K562 (cell line): Measurements from ENCODE around the gene SLC35F4. TPM values are rescaled to one million over a fixed set of nuclear protein-coding genes. Genes with fewer than 3 reads are reported as not detected.

Source experiments
- ATAC-seq: fragments of 200-7000 bp; cut with Tn5 transposase; 3 replicates; pipeline ENCODE4 v1.9.1; 2020; ENCODE audit warnings: moderate library complexity
- BruUV-seq: library from RNA; stranded (reverse); fragments of 400-500 nt; replicated peaks from 2 replicates; lab custom pipeline; 2021; lab: Mats Ljungman, UMichigan
- CTCF ChIA-PET: fragments of 300-600 bp; formaldehyde crosslinking; extraction: SDS; loops from one replicate; lab custom pipeline; 2021; ENCODE audit warnings: low intra/inter-chr PET ratio; lab: Yijun Ruan, JAX
- POLR2A ChIA-PET: fragments of 300-600, 350-650 bp; sonication (Branson Sonifier 250); formaldehyde crosslinking; extraction: SDS; loops from one replicate; lab custom pipeline; 2021; ENCODE audit warnings: antibody characterized with exemption, inconsistent platforms; lab: Yijun Ruan, JAX
- DNase-seq, 4 experiments: peaks; one replicate each; pipeline versions ENCODE4 v3.0.0 to v3.0.0-alpha.2; 2011 to 2018; ENCODE audit warnings: low spot score in 3 of 4, mixed read lengths in 3 of 4; ENCODE audit errors: extremely low read depth in 1 of 4
- FAIRE-seq: peaks from 2 replicates; lab custom pipeline; 2011; peaks lifted over from hg19 to GRCh38; lab: Jason Lieb, UNC
- H2AFZ ChIP-seq: 2 replicates; pipeline ENCODE4 v1.6.0; 2011; ENCODE audit warnings: low read depth, low read length, control low read depth, inconsistent platforms
- H3K27ac ChIP-seq: fragments of 200-600 bp; 3 replicates; pipeline ENCODE4 v1.8.0; 2011; ENCODE audit warnings: low read depth, mild to moderate bottlenecking, control low read depth, inconsistent platforms, low read length, moderate library complexity, mixed read lengths; ENCODE audit errors: extremely low read depth
- H3K27me3 ChIP-seq, 2 experiments: fragments of 300-600 bp in 1 of 2; 2 replicates in 1 of 2; 3 replicates in 1 of 2; pipeline versions ENCODE4 v1.6.0 to v1.8.0; 2011; ENCODE audit warnings: inconsistent platforms in 2 of 2, low read length in 2 of 2, mild to moderate bottlenecking in 1 of 2, mixed read lengths in 1 of 2, moderate library complexity in 1 of 2; ENCODE audit not compliant: control insufficient read depth in 2 of 2, insufficient read depth in 2 of 2
- H3K36me3 ChIP-seq: fragments of 300-600 bp; 3 replicates; pipeline ENCODE4 v1.8.0; 2011; ENCODE audit warnings: mild to moderate bottlenecking, low read length, inconsistent platforms; ENCODE audit not compliant: control insufficient read depth, insufficient read depth
- H3K4me1 ChIP-seq, 2 experiments: fragments of 200-600 bp in 1 of 2; replicated peaks in 1 of 2; 2 replicates in 1 of 2; 3 replicates in 1 of 2; pipeline versions ENCODE4 v1.5.1 to v1.8.0; 2011; ENCODE audit warnings: inconsistent platforms in 2 of 2, low read length in 2 of 2, mild to moderate bottlenecking in 1 of 2, mixed read lengths in 1 of 2, moderate library complexity in 1 of 2; ENCODE audit not compliant: control insufficient read depth in 2 of 2, insufficient read depth in 2 of 2
- H3K4me2 ChIP-seq: 2 replicates; pipeline ENCODE4 v1.6.1; 2011; ENCODE audit warnings: low read length, control low read depth, inconsistent platforms, mixed read lengths; ENCODE audit not compliant: insufficient read depth
- H3K4me3 ChIP-seq: fragments of 200-600 bp; sonication (generic), shearing (Covaris generic); 2 replicates; pipeline ENCODE4 v1.5.1; 2016; ENCODE audit warnings: control low read depth, inconsistent platforms
- H3K79me2 ChIP-seq: fragments of 200-600 bp; 3 replicates; pipeline ENCODE4 v1.8.0; 2011; ENCODE audit warnings: low read length, inconsistent platforms; ENCODE audit not compliant: control insufficient read depth, insufficient read depth
- H3K9ac ChIP-seq, 2 experiments: 2 replicates each; pipeline versions ENCODE4 v1.6.0 to v1.6.1; 2011; ENCODE audit warnings: low read depth in 2 of 2, low read length in 2 of 2, control low read depth in 1 of 2, inconsistent platforms in 1 of 2, mild to moderate bottlenecking in 1 of 2, mixed read lengths in 1 of 2; ENCODE audit not compliant: insufficient read depth in 1 of 2
- H3K9me1 ChIP-seq: one replicate; pipeline ENCODE4 v1.6.0; 2011; ENCODE audit warnings: inconsistent platforms, mild to moderate bottlenecking, low read length, moderate library complexity; ENCODE audit not compliant: control insufficient read depth, insufficient read depth
- H3K9me3 ChIP-seq: replicated peaks from 2 replicates; pipeline ENCODE4 v1.5.1; 2011; ENCODE audit warnings: low read depth, low read length, inconsistent platforms; ENCODE audit not compliant: control insufficient read depth, insufficient read depth
- H4K20me1 ChIP-seq: replicated peaks from 2 replicates; pipeline ENCODE4 v1.6.1; 2011; ENCODE audit warnings: low read length, inconsistent platforms, mixed read lengths; ENCODE audit not compliant: control insufficient read depth, insufficient read depth
- ELF1 ChIP-seq: fragments of 200-800 bp; sonication (Bioruptor generic); IDR thresholded peaks from 2 replicates; pipeline ENCODE4 v1.6.1; 2016; ENCODE audit warnings: missing genetic modification characterization, missing compliant biosample characterization
- FOXK2 ChIP-seq, 2 experiments: fragments of 450-650 bp; IDR thresholded peaks in 1 of 2; conservative IDR thresholded peaks in 1 of 2; 2 replicates each; pipeline ENCODE4 v1.6.1; 2016; ENCODE audit warnings: low read depth in 2 of 2, mild to moderate bottlenecking in 1 of 2
- PCBP2 ChIP-seq: fragments of 200-400 bp; formaldehyde crosslinking; IDR thresholded peaks from 2 replicates; pipeline ENCODE4 v1.6.1; 2018; ENCODE audit warnings: low read length, low read depth, mild to moderate bottlenecking, moderate library complexity; ENCODE audit not compliant: poor library complexity, severe bottlenecking
- SMAD3 ChIP-seq: fragments of 450-650 bp; formaldehyde crosslinking; conservative IDR thresholded peaks from 2 replicates; pipeline ENCODE4 v1.4.0; 2020; ENCODE audit warnings: mild to moderate bottlenecking
- ZNF274 ChIP-seq: IDR thresholded peaks from 2 replicates; pipeline ENCODE4 v1.6.1; 2011; ENCODE audit warnings: low read depth, mild to moderate bottlenecking, low read length, moderate library complexity, borderline replicate concordance
- WGBS: fragments of 100-300 bp; shearing (Covaris generic); methylation state at CpG from one replicate; pipeline ENCODE4 v1.1.6; 2016; ENCODE audit warnings: low coverage, mixed read lengths; ENCODE audit not compliant: insufficient coverage; ENCODE audit errors: missing lambda C conversion rate; 5-methylcytosine and 5-hydroxymethylcytosine counted together
- in situ Hi-C: fragments of 300-500 bp; cut with MboI; formaldehyde crosslinking; loops from 4 replicates; pipeline ENCODE4 v1.15.0; 2018; ENCODE audit warnings: inconsistent platforms, mixed read lengths
- intact Hi-C: fragments of 100-400 bp; cut with micrococcal nuclease; formaldehyde crosslinking; loops from 2 replicates; pipeline ENCODE4 v1.14.2; 2022
- polyA plus RNA-seq, 8 experiments: library from polyadenylated mRNA; depleted of rRNA in 4 of 8; stranded (reverse) in 5 of 8; unstranded in 3 of 8; fragments of >200 nt; fragmentation: Nextera tagmentation in 2 of 8; fragmentation: Illumina TruSeq in 1 of 8; extraction: Ambion mirVana in 2 of 8; extraction: Trizol in 1 of 8; gene quantifications; 2 replicates each; pipeline versions ENCODE4 v1.2.1 to v1.2.3, GENCODE V29; 2011 to 2014; ENCODE audit warnings: inconsistent platforms in 1 of 8, missing spikeins in 1 of 8
- total RNA-seq, 7 experiments: library from RNA; depleted of rRNA in 6 of 7; stranded (reverse); fragments of >200 nt in 6 of 7; fragmentation: Illumina TruSeq in 2 of 7; extraction: Trizol in 2 of 7; gene quantifications; 2 replicates each; pipeline versions ENCODE4 v1.2.1 to v1.2.3, GENCODE V29; 2011 to 2021; ENCODE audit warnings: low replicate concordance in 1 of 7
- TF ChIP-seq, protein P1 (sequence below), 2 experiments: fragments of 450-650 bp; IDR thresholded peaks; 2 replicates each; pipeline ENCODE4 v1.6.1; 2018; ENCODE audit warnings: mild to moderate bottlenecking in 2 of 2, low read depth in 1 of 2; ENCODE audit not compliant: partially characterized antibody in 2 of 2
- TF ChIP-seq, protein P2 (sequence below): fragments of 450-650 bp; conservative IDR thresholded peaks from 2 replicates; pipeline ENCODE4 v1.6.1; 2016; ENCODE audit warnings: missing genetic modification characterization, low read depth, mild to moderate bottlenecking, control low read depth, missing compliant biosample characterization

The SLC35F4 gene
- total and polyA plus RNA-seq, 9 of the 15 experiments (the other 6 are each of a cell fraction or from before 2014, with no cell fraction given) = 0.01 TPM; not detected in 8

DNA sequence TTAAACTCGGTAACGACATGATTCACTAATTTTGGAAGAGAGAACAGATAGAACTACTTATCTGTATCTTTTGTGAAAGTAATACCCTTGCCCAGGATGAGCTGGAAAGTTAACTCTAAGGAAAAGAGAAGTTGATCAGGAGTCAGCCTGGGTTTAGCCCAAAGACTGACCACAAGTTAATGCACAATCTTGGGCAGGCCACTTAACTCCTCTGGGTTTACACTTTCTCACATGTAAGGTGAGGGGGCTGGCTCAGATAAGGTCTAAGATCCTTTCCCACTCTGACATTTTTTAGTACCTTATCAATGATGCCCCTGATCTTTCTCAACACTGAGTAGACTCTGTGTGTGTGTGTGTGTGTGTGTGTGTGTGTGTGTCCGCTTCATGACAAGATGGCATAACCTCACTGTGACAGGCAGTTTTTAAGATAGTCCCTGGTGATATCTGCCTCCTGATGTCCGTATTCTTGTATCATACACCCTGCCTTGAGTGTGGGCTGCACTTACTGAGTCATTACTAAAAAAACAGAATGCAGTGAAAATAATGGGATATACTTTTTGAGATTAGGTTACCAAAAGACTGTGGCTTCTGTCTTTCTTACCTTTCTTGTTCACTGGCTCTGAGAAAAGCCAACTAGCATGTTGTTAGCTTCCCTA is 316.0 kb downstream of the SLC35F4 start:
- FAIRE-seq (no peak), ATAC-seq (no peak), DNase-seq (no peak)
- Histone ChIP-seq H3K27me3 (no peaks in the 10 kb centered on the region), H2AFZ (no peak overlapping the region), H3K4me2 (no peak overlapping the region), H3K9me1 (no peaks in the 10 kb centered on the region), H3K27ac (no peak overlapping the region), H3K4me1 (no peaks in the 10 kb centered on the region), H3K9ac (no peak overlapping the region), H3K9me3 (no peaks in the 10 kb centered on the region), H3K36me3 (no peaks in the 10 kb centered on the region), H4K20me1 (no peaks in the 10 kb centered on the region), H3K4me3 (no peak overlapping the region), H3K79me2 (no peaks in the 10 kb centered on the region)
- no TSS peak for BruUV-seq
- ChIA-PET POLR2A (no interaction called here), CTCF (no interaction called here)
- in situ Hi-C loops (no loop called here), intact Hi-C loops (no loop called here)
- TF ChIP-seq, protein P1, sequence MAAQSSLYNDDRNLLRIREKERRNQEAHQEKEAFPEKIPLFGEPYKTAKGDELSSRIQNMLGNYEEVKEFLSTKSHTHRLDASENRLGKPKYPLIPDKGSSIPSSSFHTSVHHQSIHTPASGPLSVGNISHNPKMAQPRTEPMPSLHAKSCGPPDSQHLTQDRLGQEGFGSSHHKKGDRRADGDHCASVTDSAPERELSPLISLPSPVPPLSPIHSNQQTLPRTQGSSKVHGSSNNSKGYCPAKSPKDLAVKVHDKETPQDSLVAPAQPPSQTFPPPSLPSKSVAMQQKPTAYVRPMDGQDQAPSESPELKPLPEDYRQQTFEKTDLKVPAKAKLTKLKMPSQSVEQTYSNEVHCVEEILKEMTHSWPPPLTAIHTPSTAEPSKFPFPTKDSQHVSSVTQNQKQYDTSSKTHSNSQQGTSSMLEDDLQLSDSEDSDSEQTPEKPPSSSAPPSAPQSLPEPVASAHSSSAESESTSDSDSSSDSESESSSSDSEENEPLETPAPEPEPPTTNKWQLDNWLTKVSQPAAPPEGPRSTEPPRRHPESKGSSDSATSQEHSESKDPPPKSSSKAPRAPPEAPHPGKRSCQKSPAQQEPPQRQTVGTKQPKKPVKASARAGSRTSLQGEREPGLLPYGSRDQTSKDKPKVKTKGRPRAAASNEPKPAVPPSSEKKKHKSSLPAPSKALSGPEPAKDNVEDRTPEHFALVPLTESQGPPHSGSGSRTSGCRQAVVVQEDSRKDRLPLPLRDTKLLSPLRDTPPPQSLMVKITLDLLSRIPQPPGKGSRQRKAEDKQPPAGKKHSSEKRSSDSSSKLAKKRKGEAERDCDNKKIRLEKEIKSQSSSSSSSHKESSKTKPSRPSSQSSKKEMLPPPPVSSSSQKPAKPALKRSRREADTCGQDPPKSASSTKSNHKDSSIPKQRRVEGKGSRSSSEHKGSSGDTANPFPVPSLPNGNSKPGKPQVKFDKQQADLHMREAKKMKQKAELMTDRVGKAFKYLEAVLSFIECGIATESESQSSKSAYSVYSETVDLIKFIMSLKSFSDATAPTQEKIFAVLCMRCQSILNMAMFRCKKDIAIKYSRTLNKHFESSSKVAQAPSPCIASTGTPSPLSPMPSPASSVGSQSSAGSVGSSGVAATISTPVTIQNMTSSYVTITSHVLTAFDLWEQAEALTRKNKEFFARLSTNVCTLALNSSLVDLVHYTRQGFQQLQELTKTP (IDR thresholded peaks at IDR 0.05; ENCODE audit: low read depth in 1 of 2, partially characterized antibody in 2 of 2) = no peak
- TF ChIP-seq ELF1 (tag) (no peak), PCBP2 (no peak), ZNF274 (no peak), SMAD3 (no peak), FOXK2 (conservative IDR thresholded peaks at IDR 0.05 in 1 of 2, IDR thresholded peaks at IDR 0.05 in 1 of 2; ENCODE audit: low read depth in 2 of 2) (no peak)
- TF ChIP-seq, protein P2, sequence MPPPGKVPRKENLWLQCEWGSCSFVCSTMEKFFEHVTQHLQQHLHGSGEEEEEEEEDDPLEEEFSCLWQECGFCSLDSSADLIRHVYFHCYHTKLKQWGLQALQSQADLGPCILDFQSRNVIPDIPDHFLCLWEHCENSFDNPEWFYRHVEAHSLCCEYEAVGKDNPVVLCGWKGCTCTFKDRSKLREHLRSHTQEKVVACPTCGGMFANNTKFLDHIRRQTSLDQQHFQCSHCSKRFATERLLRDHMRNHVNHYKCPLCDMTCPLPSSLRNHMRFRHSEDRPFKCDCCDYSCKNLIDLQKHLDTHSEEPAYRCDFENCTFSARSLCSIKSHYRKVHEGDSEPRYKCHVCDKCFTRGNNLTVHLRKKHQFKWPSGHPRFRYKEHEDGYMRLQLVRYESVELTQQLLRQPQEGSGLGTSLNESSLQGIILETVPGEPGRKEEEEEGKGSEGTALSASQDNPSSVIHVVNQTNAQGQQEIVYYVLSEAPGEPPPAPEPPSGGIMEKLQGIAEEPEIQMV (tag) = no peak
- 0% methylated on average over 4 of the region's 4 CpGs for WGBS
